Non-pigmented ciliary epithelial cell (primary cell): Measurements from ENCODE around the gene ALKBH3.

Experiments
- DNase-seq: peaks from one replicate; pipeline ENCODE4 v3.0.0-alpha.2; 2010; ENCODE audit warnings: low read depth

Gene ALKBH3

GRCh38 chr11:43941257-43941994 lies 60.8 kb downstream of the ALKBH3 start:
- no peak for DNase-seq

GRCh38 chr11:43942662-43943371 lies 62.2 kb downstream of the ALKBH3 start:
- no peak for DNase-seq

- DNase-seq: no peak
Observed at GRCh38 chr11:43943372-43943930, 62.8 kb downstream of the ALKBH3 start.

GRCh38 chr11:43943931-43944751 lies 63.5 kb downstream of the ALKBH3 start:
- DNase-seq: no peak

GRCh38 chr11:43944761-43945311 lies 64.2 kb downstream of the ALKBH3 start:
- no peak for DNase-seq

- DNase-seq: no peak
Observed at GRCh38 chr11:43947003-43947500, 66.4 kb downstream of the ALKBH3 start.

GRCh38 chr11:43947815-43948214 lies 67.2 kb downstream of the ALKBH3 start:
- no peak for DNase-seq

GRCh38 chr11:43948341-43949225 lies 68.0 kb downstream of the ALKBH3 start:
- DNase-seq: no peak

GRCh38 chr11:43950311-43950855 lies 69.8 kb downstream of the ALKBH3 start:
- DNase-seq: no peak

- no peak for DNase-seq
Observed at GRCh38 chr11:43951231-43951630, 70.6 kb downstream of the ALKBH3 start.

- DNase-seq: no peak
Observed at GRCh38 chr11:43952020-43952400, 71.4 kb downstream of the ALKBH3 start.

GRCh38 chr11:43952401-43953342 lies 72.0 kb downstream of the ALKBH3 start:
- DNase-seq: no peak

GRCh38 chr11:43953521-43953920 lies 72.9 kb downstream of the ALKBH3 start:
- no peak for DNase-seq

GRCh38 chr11:43954241-43954640 lies 73.6 kb downstream of the ALKBH3 start:
- no peak for DNase-seq

GRCh38 chr11:43955381-43956118 lies 74.9 kb downstream of the ALKBH3 start:
- DNase-seq: no peak

- no peak for DNase-seq
Observed at GRCh38 chr11:43957571-43957970, 76.9 kb downstream of the ALKBH3 start.

- DNase-seq: no peak
Observed at GRCh38 chr11:43959321-43959995, 78.8 kb downstream of the ALKBH3 start.
